Neural cell (in vitro differentiated cells): ENCODE data around the gene POMP. TPM values are rescaled to one million over a fixed set of nuclear protein-coding genes. Genes with fewer than 3 reads are reported as not detected.

Source experiments
- H2AFZ ChIP-seq: fragments of 200-600, 300-800 bp; sonication (generic), shearing (Covaris generic); 2 replicates; pipeline ENCODE4 v1.6.0; 2014; ENCODE audit warnings: low read depth, mild to moderate bottlenecking, antibody characterized with exemption, low read length, moderate library complexity
- H3F3A ChIP-seq: fragments of 200-600 bp; shearing (Covaris generic); 2 replicates; pipeline ENCODE4 v1.6.1; 2016; ENCODE audit warnings: mild to moderate bottlenecking, moderate library complexity, mixed read lengths, antibody characterized with exemption, low read length; ENCODE audit not compliant: insufficient read depth, poor library complexity, severe bottlenecking
- H3K27ac ChIP-seq: fragments of 200-600, 300-800 bp; sonication (generic), shearing (Covaris generic); 2 replicates; pipeline ENCODE4 v1.5.1; 2014; ENCODE audit warnings: mild to moderate bottlenecking, low read length, moderate library complexity
- H3K27me3 ChIP-seq: fragments of 300-800, 200-600 bp; sonication (generic), shearing (Covaris generic); 2 replicates; pipeline ENCODE4 v1.6.0; 2014; ENCODE audit warnings: mild to moderate bottlenecking, low read depth, low read length, moderate library complexity; ENCODE audit not compliant: insufficient read depth
- H3K36me3 ChIP-seq: fragments of 300-800, 200-600 bp; sonication (generic), shearing (Covaris generic); 2 replicates; pipeline ENCODE4 v1.5.1; 2014; ENCODE audit warnings: mild to moderate bottlenecking, antibody characterized with exemption, low read length, moderate library complexity; ENCODE audit not compliant: insufficient read depth
- H3K4me2 ChIP-seq: fragments of 300-800, 200-600 bp; sonication (generic), shearing (Covaris generic); 2 replicates; pipeline ENCODE4 v1.6.0; 2014; ENCODE audit warnings: mild to moderate bottlenecking, low read length
- H3K4me3 ChIP-seq: fragments of 300-800, 200-600 bp; sonication (generic), shearing (Covaris generic); 2 replicates; pipeline ENCODE4 v1.5.1; 2014; ENCODE audit warnings: mild to moderate bottlenecking, low read length, moderate library complexity
- H3K79me2 ChIP-seq: fragments of 200-600 bp; shearing (Covaris generic); replicated peaks from 2 replicates; pipeline ENCODE4 v1.6.0; 2014; ENCODE audit warnings: mild to moderate bottlenecking, low read length, moderate library complexity; ENCODE audit not compliant: insufficient read depth
- H3K9ac ChIP-seq: fragments of 300-800, 200-600 bp; sonication (generic), shearing (Covaris generic); 2 replicates; pipeline ENCODE4 v1.6.1; 2016; ENCODE audit warnings: mild to moderate bottlenecking, low read length, mixed read lengths
- H3K9me2 ChIP-seq: fragments of 200-600 bp; shearing (Covaris generic); 2 replicates; pipeline ENCODE4 v1.6.1; 2016; ENCODE audit warnings: mild to moderate bottlenecking, low read length, mixed read lengths; ENCODE audit not compliant: insufficient read depth
- H3K9me3 ChIP-seq: fragments of 200-600, 300-800 bp; sonication (generic), shearing (Covaris generic); 2 replicates; pipeline ENCODE4 v1.6.1; 2016; ENCODE audit warnings: mild to moderate bottlenecking, mixed run types, low read length, moderate library complexity, mixed read lengths
- H4K20me1 ChIP-seq: fragments of 200-600 bp; shearing (Covaris generic); 2 replicates; pipeline ENCODE4 v1.6.1; 2016; ENCODE audit warnings: mild to moderate bottlenecking, mixed run types; ENCODE audit not compliant: insufficient read depth
- CTCF ChIP-seq: fragments of 450-650 bp; IDR thresholded peaks from 2 replicates; pipeline ENCODE4 v1.5.1; 2014; ENCODE audit warnings: antibody characterized with exemption, mild to moderate bottlenecking, moderate library complexity; ENCODE audit not compliant: poor library complexity, severe bottlenecking
- EP300 ChIP-seq: fragments of 450-650 bp; conservative IDR thresholded peaks from 2 replicates; pipeline ENCODE4 v1.6.1; 2014; ENCODE audit warnings: antibody characterized with exemption, mild to moderate bottlenecking, moderate library complexity; ENCODE audit not compliant: poor library complexity, severe bottlenecking
- EZH2 ChIP-seq: fragments of 200-600, 300-800 bp; shearing (Covaris generic), sonication (generic); IDR thresholded peaks from 2 replicates; pipeline ENCODE4 v1.6.1; 2014; ENCODE audit warnings: antibody characterized with exemption, low read length, borderline replicate concordance, mild to moderate bottlenecking; ENCODE audit not compliant: insufficient read depth, poor library complexity, severe bottlenecking
- MXI1 ChIP-seq: fragments of 450-650 bp; conservative IDR thresholded peaks from 2 replicates; pipeline ENCODE4 v1.6.1; 2014; ENCODE audit warnings: antibody characterized with exemption, mild to moderate bottlenecking; ENCODE audit not compliant: poor library complexity, severe bottlenecking
- POLR2AphosphoS5 ChIP-seq: IDR thresholded peaks from 2 replicates; pipeline ENCODE4 v1.6.1; 2012
- RAD21 ChIP-seq: fragments of 450-650 bp; conservative IDR thresholded peaks from 2 replicates; pipeline ENCODE4 v1.6.1; 2014; ENCODE audit warnings: antibody characterized with exemption, mild to moderate bottlenecking, moderate library complexity
- REST ChIP-seq: IDR thresholded peaks from 2 replicates; pipeline ENCODE4 v1.6.1; 2012; ENCODE audit warnings: borderline replicate concordance
- SMC3 ChIP-seq: fragments of 450-650 bp; conservative IDR thresholded peaks from 2 replicates; pipeline ENCODE4 v1.6.1; 2014; ENCODE audit warnings: antibody characterized with exemption, mild to moderate bottlenecking, moderate library complexity; ENCODE audit not compliant: poor library complexity
- TAF1 ChIP-seq: IDR thresholded peaks from 2 replicates; pipeline ENCODE4 v1.6.1; 2012; ENCODE audit warnings: low read depth
- polyA plus RNA-seq: library from polyadenylated mRNA; depleted of rRNA; stranded (reverse); fragments of >200 nt; gene quantifications from 2 replicates; pipeline ENCODE4 v1.2.3, GENCODE V29; 2014

The POMP gene
- polyA plus RNA-seq, 1 donor from 2014 or later = 167 TPM

- Histone ChIP-seq H3K9me3 (no peaks in the 10 kb centered on the region), H3F3A (no peaks in the 10 kb centered on the region), H2AFZ (no peak overlapping the region), H3K9ac (no peak overlapping the region), H3K27me3 (no peaks in the 10 kb centered on the region), H3K9me2 (no peaks in the 10 kb centered on the region), H3K4me3 (no peak overlapping the region), H3K36me3 (no peaks in the 10 kb centered on the region), H4K20me1 (no peaks in the 10 kb centered on the region), H3K4me2 (no peak overlapping the region), H3K27ac (no peak overlapping the region), H3K79me2 (no peaks in the 10 kb centered on the region)
- no peak for TF ChIP-seq RAD21
- no peak for TF ChIP-seq CTCF
- no peak for TF ChIP-seq EP300
- TF ChIP-seq REST = no peak
- TF ChIP-seq TAF1 = no peak
- no peak for TF ChIP-seq EZH2
- TF ChIP-seq MXI1 = no peak
These were observed 38.7 kb upstream of the POMP start for GRCh38 chr13:28620011-28620830.

- H3K27ac ChIP-seq = no peak overlapping the region
- H3K9me3 ChIP-seq = no peaks in the 10 kb centered on the region
- H3K9me2 ChIP-seq = no peaks in the 10 kb centered on the region
- no peaks in the 10 kb centered on the region for H3K79me2 ChIP-seq
- TF ChIP-seq SMC3 = no peak
- no peak for TF ChIP-seq MXI1
- no peak for TF ChIP-seq EZH2
- TF ChIP-seq REST = no peak
- TF ChIP-seq TAF1 = no peak
- TF ChIP-seq RAD21 = no peak
- no peak for TF ChIP-seq CTCF
- TF ChIP-seq POLR2AphosphoS5 = no peak
- no peaks in the 10 kb centered on the region for H3F3A ChIP-seq
- no peaks in the 10 kb centered on the region for H3K27me3 ChIP-seq
- H2AFZ ChIP-seq = no peak overlapping the region
- no peak overlapping the region for H3K9ac ChIP-seq
- H3K4me2 ChIP-seq = no peak overlapping the region
- no peaks in the 10 kb centered on the region for H3K36me3 ChIP-seq
- no peak overlapping the region for H3K4me3 ChIP-seq
- no peaks in the 10 kb centered on the region for H4K20me1 ChIP-seq
These were observed 37.5 kb upstream of the POMP start for GRCh38 chr13:28621449-28621848.
